Duodenal mucosa (tissue), 2 donors: ENCODE results near the gene NR3C1.
"Not testable (repeated sequence)": the region's sequence is repeated elsewhere in the genome, so short reads cannot be mapped to it uniquely, and the experiment has no call there.

ENCODE experiments used
- H3K27ac ChIP-seq: one replicate; pipeline ENCODE4 v1.7.0; 2013; ENCODE audit warnings: low read depth, low read length
- H3K27me3 ChIP-seq, 2 donors: one replicate each; pipeline ENCODE4 v1.7.0; 2013; ENCODE audit warnings: low read length in 2 of 2, control low read depth in 1 of 2; ENCODE audit not compliant: insufficient read depth in 2 of 2, control insufficient read depth in 1 of 2
- H3K36me3 ChIP-seq, 2 donors: one replicate each; pipeline ENCODE4 v1.7.0; 2013; ENCODE audit warnings: low read length in 2 of 2, control low read depth in 1 of 2; ENCODE audit not compliant: insufficient read depth in 2 of 2, control insufficient read depth in 1 of 2
- H3K4me1 ChIP-seq, 2 donors: one replicate each; pipeline ENCODE4 v1.7.0; 2013; ENCODE audit warnings: low read length in 2 of 2, control low read depth in 1 of 2; ENCODE audit not compliant: insufficient read depth in 2 of 2, control insufficient read depth in 1 of 2
- H3K4me3 ChIP-seq, 2 donors: one replicate each; pipeline ENCODE4 v1.7.0; 2013; ENCODE audit warnings: low read length in 2 of 2, low read depth in 1 of 2
- H3K9ac ChIP-seq, 2 donors: one replicate each; pipeline ENCODE4 v1.7.0; 2013; ENCODE audit warnings: low read length in 2 of 2, low read depth in 1 of 2
- H3K9me3 ChIP-seq, 2 donors: one replicate each; pipeline ENCODE4 v1.7.0; 2013; ENCODE audit warnings: low read length in 2 of 2, control low read depth in 1 of 2; ENCODE audit not compliant: control insufficient read depth in 1 of 2

Gene NR3C1

GRCh38 chr5:143338658-143339366 lies 64.7 kb downstream of the NR3C1 start:
- Histone ChIP-seq H3K27me3 (no peaks in the 10 kb centered on the region), H3K4me1 (peaks cover 0 to 3% of the 10 kb centered on the region in 2 donors), H3K4me3 (no peak overlapping the region), H3K9me3 (no peaks in the 10 kb centered on the region), H3K36me3 (no peaks in the 10 kb centered on the region), H3K27ac (no peak overlapping the region), H3K9ac (no peak overlapping the region)

DNA sequence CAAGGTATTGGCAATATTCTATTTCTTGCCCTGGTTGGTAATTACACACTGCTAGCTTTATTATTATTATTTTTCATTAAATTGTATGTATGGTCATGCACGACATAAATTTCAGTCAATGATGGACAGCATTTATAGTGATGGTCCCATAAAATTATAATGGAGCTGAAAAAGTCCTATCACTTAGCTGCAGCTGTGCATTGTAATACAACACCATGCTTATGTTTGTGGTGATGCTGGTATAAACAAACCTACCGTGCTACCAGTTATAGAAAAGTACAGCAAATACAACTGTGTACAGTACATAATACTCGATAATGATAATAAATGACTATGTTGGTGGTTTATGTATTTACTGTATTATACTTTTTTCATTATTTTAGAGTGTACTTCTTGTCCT lies 65.5 kb downstream of the NR3C1 start:
- Histone ChIP-seq H3K4me3 (no peak overlapping the region), H3K27ac (no peak overlapping the region), H3K9ac (no peak overlapping the region), H3K36me3 (no peaks in the 10 kb centered on the region), H3K4me1 (peaks cover 0 to 3% of the 10 kb centered on the region in 2 donors), H3K27me3 (no peaks in the 10 kb centered on the region), H3K9me3 (no peaks in the 10 kb centered on the region)

- H3K9ac ChIP-seq, result no peak overlapping the region
- no peaks in the 10 kb centered on the region for H3K27me3 ChIP-seq
- H3K36me3 ChIP-seq, result no peaks in the 10 kb centered on the region
- no peaks in the 10 kb centered on the region for H3K9me3 ChIP-seq
- peaks cover 0 to 3% of the 10 kb centered on the region in 2 donors for H3K4me1 ChIP-seq
- no peak overlapping the region for H3K4me3 ChIP-seq
- no peak overlapping the region for H3K27ac ChIP-seq
Measured at GRCh38 chr5:143336485-143336884, 67.0 kb downstream of the NR3C1 start.

DNA sequence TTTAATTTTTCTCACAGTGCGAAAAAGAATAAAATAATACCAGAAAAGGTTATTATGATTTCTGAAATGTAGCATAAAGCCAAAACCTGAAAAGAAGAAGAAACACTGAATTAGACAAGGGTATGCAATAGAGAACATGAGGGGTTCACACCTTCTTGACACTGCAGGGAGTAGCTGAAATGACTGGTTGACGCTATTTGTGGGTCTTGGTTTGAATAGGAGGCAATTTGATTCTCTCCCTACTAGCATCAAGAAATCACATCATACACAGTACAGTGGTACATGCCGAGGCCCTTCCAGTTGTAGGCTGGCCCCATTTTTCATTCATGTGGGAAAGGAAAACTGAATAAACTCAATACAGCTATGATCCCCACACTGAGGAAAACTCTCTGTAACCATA lies 68.6 kb downstream of the NR3C1 start:
- Histone ChIP-seq H3K9ac (no peak overlapping the region), H3K27ac (no peak overlapping the region), H3K36me3 (no peaks in the 10 kb centered on the region), H3K4me3 (no peak overlapping the region), H3K27me3 (no peaks in the 10 kb centered on the region), H3K9me3 (no peaks in the 10 kb centered on the region), H3K4me1 (no peaks in the 10 kb centered on the region)

GRCh38 chr5:143334380-143334779 lies 69.1 kb downstream of the NR3C1 start:
- H3K9me3 ChIP-seq, H3K9ac ChIP-seq, H3K4me3 ChIP-seq, H3K27me3 ChIP-seq, H3K27ac ChIP-seq, H3K36me3 ChIP-seq, H3K4me1 ChIP-seq: not testable (repeated sequence)

DNA sequence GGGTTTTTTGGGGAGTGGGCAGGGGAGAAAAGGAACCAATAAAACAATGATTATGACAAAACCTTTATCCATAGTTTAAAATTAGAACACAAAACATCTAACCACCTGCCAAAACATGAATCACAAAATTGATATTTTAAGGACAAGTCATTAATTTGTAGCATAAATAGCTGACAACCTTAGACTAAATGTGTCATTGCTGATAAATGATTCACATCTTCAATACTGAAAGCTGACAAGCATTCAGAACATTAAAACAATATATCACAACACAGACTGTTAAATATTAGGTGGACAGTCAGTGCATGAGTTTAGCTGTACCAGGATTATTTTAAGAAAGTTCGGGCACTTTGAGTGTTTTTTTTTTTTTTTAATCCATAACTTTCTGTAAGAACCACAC lies 71.5 kb downstream of the NR3C1 start:
- H3K4me1 ChIP-seq, result peaks cover 0 to 5% of the 10 kb centered on the region in 2 donors
- no peaks in the 10 kb centered on the region for H3K27me3 ChIP-seq
- no peaks in the 10 kb centered on the region for H3K36me3 ChIP-seq
- H3K9me3 ChIP-seq, result peaks cover 0 to 2% of the 10 kb centered on the region in 2 donors
- H3K4me3 ChIP-seq, result no peak overlapping the region
- H3K9ac ChIP-seq, result no peak overlapping the region
- no peak overlapping the region for H3K27ac ChIP-seq

DNA sequence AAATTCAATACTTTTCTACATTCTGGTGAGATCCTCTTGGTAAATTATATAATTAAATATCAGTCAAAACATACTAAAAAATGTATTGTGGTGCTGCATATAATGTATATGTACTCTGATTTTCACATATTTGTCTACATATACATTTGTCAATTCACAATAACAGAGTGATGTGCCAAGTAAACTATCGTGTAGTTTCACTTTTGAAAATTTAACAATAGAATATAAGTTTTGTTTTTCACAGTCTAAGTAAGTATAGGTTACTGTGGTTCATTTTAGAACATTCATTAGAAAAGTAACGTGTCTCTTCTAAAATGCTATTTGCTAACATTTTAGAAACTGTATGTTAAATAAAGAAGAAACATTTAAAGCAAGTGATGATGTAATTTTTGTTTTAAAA lies 73.6 kb downstream of the NR3C1 start:
- Histone ChIP-seq H3K9ac (no peak overlapping the region), H3K4me3 (no peak overlapping the region), H3K9me3 (peaks cover 2 to 5% of the 10 kb centered on the region in 2 donors), H3K4me1 (peaks cover 0 to 5% of the 10 kb centered on the region in 2 donors), H3K27me3 (no peaks in the 10 kb centered on the region), H3K36me3 (no peaks in the 10 kb centered on the region), H3K27ac (no peak overlapping the region)

- H3K36me3 ChIP-seq, result no peaks in the 10 kb centered on the region
- peaks cover 2 to 5% of the 10 kb centered on the region in 2 donors for H3K9me3 ChIP-seq
- peaks cover 0 to 5% of the 10 kb centered on the region in 2 donors for H3K4me1 ChIP-seq
- H3K4me3 ChIP-seq, result no peak overlapping the region
- no peak overlapping the region for H3K9ac ChIP-seq
- no peaks in the 10 kb centered on the region for H3K27me3 ChIP-seq
- no peak overlapping the region for H3K27ac ChIP-seq
Measured at GRCh38 chr5:143328589-143329220, 74.8 kb downstream of the NR3C1 start.

DNA sequence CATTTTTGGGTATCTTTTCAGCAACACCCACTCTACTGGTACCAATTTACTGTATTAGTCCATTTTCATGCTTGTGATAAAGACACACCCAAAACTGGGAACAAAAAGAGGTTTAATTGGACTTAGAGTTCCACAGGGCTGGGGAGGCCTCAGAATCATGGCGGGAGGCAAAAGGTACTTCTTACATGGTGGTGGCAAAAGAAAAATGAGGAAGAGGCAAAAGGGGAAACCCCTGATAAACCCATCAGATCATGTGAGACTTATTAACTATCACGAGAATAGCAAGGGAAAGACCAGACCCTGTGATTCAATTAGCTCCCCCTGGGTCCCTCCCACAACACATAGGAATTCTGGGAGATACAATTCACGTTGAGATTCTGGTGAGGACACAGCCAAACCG lies 78.4 kb downstream of the NR3C1 start:
- H3K4me1 ChIP-seq, H3K36me3 ChIP-seq, H3K27me3 ChIP-seq, H3K9me3 ChIP-seq, H3K4me3 ChIP-seq, H3K9ac ChIP-seq, H3K27ac ChIP-seq: not testable (repeated sequence)

DNA sequence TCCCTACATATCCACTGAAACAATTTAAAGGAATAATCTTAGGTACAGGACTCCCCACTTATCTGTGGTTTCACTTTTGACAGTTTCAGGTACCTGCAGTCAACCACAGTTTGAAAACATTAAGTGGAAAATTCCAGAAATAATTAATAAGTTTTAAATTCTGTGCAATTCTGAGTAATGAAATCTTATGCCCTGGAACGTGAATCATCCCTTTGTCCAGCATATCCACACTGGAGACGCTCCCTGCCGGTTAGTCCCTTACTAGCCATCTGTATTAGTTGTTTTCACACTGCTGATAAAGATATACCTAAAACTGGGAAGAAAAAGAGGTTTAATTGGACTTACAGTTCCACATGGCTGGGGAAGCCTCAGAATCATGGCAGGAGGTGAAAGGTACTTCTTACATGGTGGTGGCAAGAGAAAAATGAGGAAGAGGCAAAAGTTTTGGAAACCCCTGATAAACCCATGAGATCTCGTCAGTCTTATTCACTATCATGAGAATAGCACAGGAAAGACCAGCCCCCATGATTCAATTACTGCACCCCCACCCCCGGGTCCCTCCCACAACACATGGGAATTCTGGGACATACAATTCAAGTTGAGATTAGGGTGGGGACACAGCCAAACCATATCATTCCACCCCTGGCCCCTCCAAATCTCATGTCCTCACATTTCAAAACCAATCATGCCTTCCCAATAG lies 80.4 kb downstream of the NR3C1 start:
- H3K4me1 ChIP-seq, H3K36me3 ChIP-seq, H3K9me3 ChIP-seq, H3K9ac ChIP-seq, H3K27me3 ChIP-seq, H3K27ac ChIP-seq, H3K4me3 ChIP-seq: not testable (repeated sequence)
